ENCODE measurements around the gene PTPN1. TPM values are rescaled to one million over a fixed set of nuclear protein-coding genes. Genes with fewer than 3 reads are reported as not detected.

The PTPN1 gene
- 25.7 TPM for total RNA-seq
- long read RNA-seq, full-length matches to known transcripts = 5 of 10 reads
- long read RNA-seq, partial matches to known transcripts = 2 of 10 reads
- long read RNA-seq, other reads (novel, unspliced or antisense) = 3 of 10 reads

DNA sequence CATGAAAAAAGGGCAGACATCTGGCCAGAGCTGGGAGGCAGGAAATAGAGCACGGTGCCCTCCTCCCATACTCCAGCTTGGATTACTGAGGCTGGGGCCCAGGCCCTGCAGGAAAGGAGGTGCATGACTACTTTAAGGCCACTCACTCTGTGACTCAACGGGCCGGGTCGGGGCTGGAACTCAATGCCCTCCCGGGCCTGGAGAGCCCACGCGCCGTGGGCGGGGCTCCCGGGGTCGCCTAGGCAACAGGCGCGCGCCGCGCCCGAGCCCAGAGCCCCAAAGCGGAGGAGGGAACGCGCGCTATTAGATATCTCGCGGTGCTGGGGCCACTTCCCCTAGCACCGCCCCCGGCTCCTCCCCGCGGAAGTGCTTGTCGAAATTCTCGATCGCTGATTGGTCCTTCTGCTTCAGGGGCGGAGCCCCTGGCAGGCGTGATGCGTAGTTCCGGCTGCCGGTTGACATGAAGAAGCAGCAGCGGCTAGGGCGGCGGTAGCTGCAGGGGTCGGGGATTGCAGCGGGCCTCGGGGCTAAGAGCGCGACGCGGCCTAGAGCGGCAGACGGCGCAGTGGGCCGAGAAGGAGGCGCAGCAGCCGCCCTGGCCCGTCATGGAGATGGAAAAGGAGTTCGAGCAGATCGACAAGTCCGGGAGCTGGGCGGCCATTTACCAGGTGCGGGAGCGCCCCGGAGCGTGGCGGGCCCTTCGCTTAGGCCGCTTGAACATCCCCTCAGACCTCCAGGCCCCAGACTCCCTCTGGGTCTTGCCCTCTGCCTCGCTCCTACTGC is at the start of gene PTPN1:
Gene PTPN1 (plus strand): TSS at position 461 of the 783 bp plus-strand sequence. CDS start 145 bp downstream, at position 606.
- Histone ChIP-seq H3K4me1 (peaks cover 56% of the 10 kb centered on the region), H3K36me3 (no peaks in the 10 kb centered on the region), H3K27me3 (ENCODE audit: low read depth) (no peaks in the 10 kb centered on the region), H3K27ac (replicated peaks) (peak within 1 kb of the TSS; percentile 93), H3K9me3 (replicated peaks) (no peaks in the 10 kb centered on the region), H3K4me3 (peak within 1 kb of the TSS; percentile 100)
- DNase-seq = peak; percentile 99
- TF ChIP-seq, protein P1, sequence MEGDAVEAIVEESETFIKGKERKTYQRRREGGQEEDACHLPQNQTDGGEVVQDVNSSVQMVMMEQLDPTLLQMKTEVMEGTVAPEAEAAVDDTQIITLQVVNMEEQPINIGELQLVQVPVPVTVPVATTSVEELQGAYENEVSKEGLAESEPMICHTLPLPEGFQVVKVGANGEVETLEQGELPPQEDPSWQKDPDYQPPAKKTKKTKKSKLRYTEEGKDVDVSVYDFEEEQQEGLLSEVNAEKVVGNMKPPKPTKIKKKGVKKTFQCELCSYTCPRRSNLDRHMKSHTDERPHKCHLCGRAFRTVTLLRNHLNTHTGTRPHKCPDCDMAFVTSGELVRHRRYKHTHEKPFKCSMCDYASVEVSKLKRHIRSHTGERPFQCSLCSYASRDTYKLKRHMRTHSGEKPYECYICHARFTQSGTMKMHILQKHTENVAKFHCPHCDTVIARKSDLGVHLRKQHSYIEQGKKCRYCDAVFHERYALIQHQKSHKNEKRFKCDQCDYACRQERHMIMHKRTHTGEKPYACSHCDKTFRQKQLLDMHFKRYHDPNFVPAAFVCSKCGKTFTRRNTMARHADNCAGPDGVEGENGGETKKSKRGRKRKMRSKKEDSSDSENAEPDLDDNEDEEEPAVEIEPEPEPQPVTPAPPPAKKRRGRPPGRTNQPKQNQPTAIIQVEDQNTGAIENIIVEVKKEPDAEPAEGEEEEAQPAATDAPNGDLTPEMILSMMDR (IDR thresholded peaks at IDR 0.05; ENCODE audit: borderline replicate concordance) = peak; percentile 16
- intact Hi-C loops (cut with micrococcal nuclease) = loop anchor here (10.0 kb wide), 1 partner anchor 65 kb away; no protein-coding TSS in a partner anchor

DNA sequence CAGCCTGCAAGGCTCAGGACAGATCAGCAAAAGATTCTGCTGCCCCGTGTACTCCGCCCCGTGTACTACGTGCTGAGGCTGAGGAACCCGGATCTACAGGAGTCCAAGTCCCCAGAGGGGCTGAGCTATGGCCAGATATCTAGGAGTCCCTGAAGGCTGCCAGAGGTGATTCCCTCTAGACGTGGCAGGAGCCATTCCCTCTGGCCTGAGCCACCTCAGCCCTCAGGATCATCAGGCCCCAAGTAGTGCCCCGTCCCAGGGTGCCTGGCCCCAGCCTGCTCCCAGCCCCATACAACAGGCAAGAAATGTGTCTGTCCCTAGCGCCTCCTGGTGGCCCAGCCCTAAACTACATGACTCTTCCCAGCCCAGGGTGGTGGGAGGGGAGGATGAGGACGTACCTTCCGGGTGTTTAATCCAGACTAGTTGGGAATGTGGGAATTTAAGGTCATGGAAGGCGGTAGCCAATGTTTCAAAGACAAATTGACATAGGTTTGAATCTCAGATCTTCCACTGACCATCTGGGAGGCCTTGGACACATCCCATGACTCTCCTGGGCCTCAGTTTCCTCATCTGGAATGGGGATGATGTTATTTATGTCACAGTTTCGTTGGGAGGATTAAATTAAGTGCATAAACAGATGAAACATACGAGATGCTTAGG is 49.4 kb upstream of the PTPN1 start:
- Histone ChIP-seq H3K36me3 (no peaks in the 10 kb centered on the region), H3K9me3 (replicated peaks) (no peaks in the 10 kb centered on the region), H3K27ac (replicated peaks) (peak overlapping the region; percentile 60), H3K27me3 (ENCODE audit: low read depth) (no peaks in the 10 kb centered on the region), H3K4me3 (no peak overlapping the region), H3K4me1 (peaks cover 44% of the 10 kb centered on the region)
- intact Hi-C loops (cut with micrococcal nuclease) = no loop called here
- TF ChIP-seq, protein P1 (IDR thresholded peaks at IDR 0.05; ENCODE audit: borderline replicate concordance) = peak; percentile 91
- DNase-seq = peak; percentile 89

DNA sequence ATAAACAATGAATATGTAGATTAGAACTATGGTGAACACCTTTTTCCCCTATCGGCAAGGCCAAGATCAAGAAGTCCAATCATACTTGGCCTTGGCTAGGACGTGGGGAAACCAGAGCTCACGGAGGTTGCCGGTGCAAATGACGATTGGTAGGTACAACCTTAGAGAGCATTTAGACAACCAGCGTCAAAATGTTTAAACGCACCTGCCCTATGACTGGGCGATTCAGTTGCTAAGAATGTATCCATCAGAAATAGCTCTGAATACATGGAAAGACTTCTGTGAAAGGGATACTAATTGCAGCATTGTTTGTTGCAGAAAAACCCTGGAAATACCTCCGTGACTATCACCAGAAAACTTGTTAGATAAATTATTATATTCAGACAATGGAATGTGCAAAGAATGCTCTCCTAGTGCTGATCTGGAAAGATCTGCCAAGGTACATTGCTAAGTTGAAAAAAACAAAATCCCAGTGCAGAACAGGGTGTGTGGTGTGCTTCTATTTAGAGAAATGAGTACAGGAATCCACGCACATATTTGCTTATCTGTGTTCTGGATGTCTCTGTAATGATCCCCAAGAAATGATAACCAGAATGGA is 48.0 kb upstream of the PTPN1 start:
- intact Hi-C loops (cut with micrococcal nuclease) = no loop called here

DNA sequence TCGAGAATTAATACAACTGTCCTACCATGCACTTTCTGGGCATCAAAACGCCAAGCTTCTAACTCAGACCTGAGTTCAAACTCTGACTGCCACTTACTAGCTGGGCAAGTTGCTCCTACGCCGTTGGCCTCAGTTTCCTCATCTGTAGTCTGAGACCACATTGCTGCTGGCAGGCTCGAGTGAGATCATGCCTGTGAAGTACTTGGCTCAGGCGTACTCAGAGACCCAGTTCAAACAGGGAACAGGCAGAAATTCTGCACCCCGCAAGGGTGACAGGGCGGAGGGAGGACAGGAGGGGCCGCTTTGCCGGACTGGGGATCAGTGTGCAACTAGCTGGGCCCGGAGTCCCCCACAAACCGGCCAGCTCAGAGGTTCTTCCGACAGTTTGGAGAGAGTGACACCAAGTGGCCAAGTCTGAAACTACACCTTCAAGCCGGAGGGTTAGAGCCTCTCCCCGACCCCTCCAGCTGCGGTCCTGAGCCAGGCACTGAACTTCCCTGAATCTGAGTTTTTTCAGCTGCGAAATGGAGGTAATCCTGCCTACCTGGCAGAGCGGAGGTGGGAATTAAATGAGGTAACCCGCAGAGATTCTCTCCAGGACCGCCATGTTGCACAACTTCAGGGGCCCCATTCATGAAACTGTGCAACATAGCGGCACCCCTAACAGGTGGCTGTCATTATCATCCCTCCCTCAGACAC is 46.0 kb upstream of the PTPN1 start:
- TF ChIP-seq, protein P1 (IDR thresholded peaks at IDR 0.05; ENCODE audit: borderline replicate concordance) = peak; percentile 87
- no peaks in the 10 kb centered on the region for H3K36me3 ChIP-seq
- no peak overlapping the region for H3K27ac ChIP-seq (replicated peaks)
- no peaks in the 10 kb centered on the region for H3K9me3 ChIP-seq (replicated peaks)
- H3K27me3 ChIP-seq (ENCODE audit: low read depth) = no peaks in the 10 kb centered on the region
- peaks cover 35% of the 10 kb centered on the region for H3K4me1 ChIP-seq
- intact Hi-C loops (cut with micrococcal nuclease) = no loop called here
- H3K4me3 ChIP-seq = peak overlapping the region; percentile 38
- DNase-seq = peak; percentile 39

More for the DNA sequence above, 48.0 kb upstream of the PTPN1 start:
- Histone ChIP-seq H3K4me3 (no peak overlapping the region), H3K9me3 (replicated peaks) (no peaks in the 10 kb centered on the region), H3K4me1 (peaks cover 35% of the 10 kb centered on the region), H3K36me3 (no peaks in the 10 kb centered on the region), H3K27me3 (ENCODE audit: low read depth) (no peaks in the 10 kb centered on the region), H3K27ac (replicated peaks) (peak overlapping the region; percentile 46)
- no peak for DNase-seq
- TF ChIP-seq, protein P1 (IDR thresholded peaks at IDR 0.05; ENCODE audit: borderline replicate concordance) = no peak

Measured in left ventricle myocardium inferior (tissue), 1 donor.